ENCODE measurements around the gene OXTR. TPM values are rescaled to one million over a fixed set of nuclear protein-coding genes. Genes with fewer than 3 reads are reported as not detected.

Gene OXTR
- total RNA-seq, 1 experiment from 2014 or later, result 4.6 TPM

GRCh38 chr3:8730656-8731055 is 38.8 kb downstream of the OXTR start:
- intact Hi-C loops (cut with micrococcal nuclease; ENCODE audit: unreplicated experiment), result no loop called here
- Histone ChIP-seq H3K36me3 (ENCODE audit: control insufficient read depth, insufficient read depth, low read length) (no peaks in the 10 kb centered on the region), H3K27me3 (replicated peaks; ENCODE audit: control insufficient read depth, insufficient read depth, low read length) (no peaks in the 10 kb centered on the region), H3K9me3 (no peaks in the 10 kb centered on the region), H3K4me3 (ENCODE audit: low read depth, low read length) (no peak overlapping the region), H3K4me1 (no peaks in the 10 kb centered on the region)
- H3K4me3 Mint-ChIP-seq (ENCODE audit: unreplicated experiment), result no peak overlapping the region
- H3K9me3 Mint-ChIP-seq (ENCODE audit: unreplicated experiment), result no peaks in the 10 kb centered on the region
- H3K27ac Mint-ChIP-seq (ENCODE audit: unreplicated experiment), result no peak overlapping the region
- no peaks in the 10 kb centered on the region for H3K27me3 Mint-ChIP-seq (ENCODE audit: insufficient read depth, unreplicated experiment)
- BruUV-seq (replicated peaks), result no TSS peak
- H3K36me3 Mint-ChIP-seq (ENCODE audit: insufficient read depth, unreplicated experiment), result no peaks in the 10 kb centered on the region
- TF ChIP-seq CTCF (IDR thresholded peaks at IDR 0.05; ENCODE audit: insufficient read depth in 1 of 2, low read depth in 1 of 2, low read length in 1 of 2, severe bottlenecking in 1 of 2, unreplicated experiment in 1 of 2), result no peak
- H3K4me1 Mint-ChIP-seq (ENCODE audit: low read depth, unreplicated experiment), result no peaks in the 10 kb centered on the region
- CTCF ChIA-PET, result interaction anchor here (0.6 kb wide), 1 partner anchor 110 kb away, joined by 4 read pairs; no protein-coding TSS in a partner anchor
- DNase-seq, result peak in 1 of 2 experiments; percentile 2
- POLR2A ChIA-PET, result no interaction called here

GRCh38 chr3:8729479-8729878 is 39.9 kb downstream of the OXTR start:
- Mint-ChIP-seq H3K36me3 (ENCODE audit: insufficient read depth, unreplicated experiment) (no peaks in the 10 kb centered on the region), H3K4me3 (ENCODE audit: unreplicated experiment) (no peak overlapping the region), H3K27me3 (ENCODE audit: insufficient read depth, unreplicated experiment) (no peaks in the 10 kb centered on the region), H3K4me1 (ENCODE audit: low read depth, unreplicated experiment) (no peaks in the 10 kb centered on the region), H3K9me3 (ENCODE audit: unreplicated experiment) (no peaks in the 10 kb centered on the region), H3K27ac (ENCODE audit: unreplicated experiment) (no peak overlapping the region)
- ChIA-PET CTCF (no interaction called here), POLR2A (no interaction called here)
- BruUV-seq (replicated peaks), result no TSS peak
- H3K9me3 ChIP-seq, result no peaks in the 10 kb centered on the region
- no peak for TF ChIP-seq CTCF (IDR thresholded peaks at IDR 0.05; ENCODE audit: insufficient read depth in 1 of 2, low read depth in 1 of 2, low read length in 1 of 2, severe bottlenecking in 1 of 2, unreplicated experiment in 1 of 2)
- no peaks in the 10 kb centered on the region for H3K36me3 ChIP-seq (ENCODE audit: control insufficient read depth, insufficient read depth, low read length)
- intact Hi-C loops (cut with micrococcal nuclease; ENCODE audit: unreplicated experiment), result no loop called here
- H3K4me3 ChIP-seq (ENCODE audit: low read depth, low read length), result no peak overlapping the region
- no peaks in the 10 kb centered on the region for H3K27me3 ChIP-seq (replicated peaks; ENCODE audit: control insufficient read depth, insufficient read depth, low read length)
- DNase-seq, result no peak
- no peaks in the 10 kb centered on the region for H3K4me1 ChIP-seq

- Histone ChIP-seq H3K36me3 (ENCODE audit: control insufficient read depth, insufficient read depth, low read length) (no peaks in the 10 kb centered on the region), H3K4me3 (ENCODE audit: low read depth, low read length) (no peak overlapping the region), H3K4me1 (no peaks in the 10 kb centered on the region), H3K27me3 (replicated peaks; ENCODE audit: control insufficient read depth, insufficient read depth, low read length) (no peaks in the 10 kb centered on the region), H3K9me3 (no peaks in the 10 kb centered on the region)
- no TSS peak for BruUV-seq (replicated peaks)
- no peaks in the 10 kb centered on the region for H3K4me1 Mint-ChIP-seq (ENCODE audit: low read depth, unreplicated experiment)
- CTCF ChIA-PET, result no interaction called here
- intact Hi-C loops (cut with micrococcal nuclease; ENCODE audit: unreplicated experiment), result no loop called here
- no peak for TF ChIP-seq CTCF (IDR thresholded peaks at IDR 0.05; ENCODE audit: insufficient read depth in 1 of 2, low read depth in 1 of 2, low read length in 1 of 2, severe bottlenecking in 1 of 2, unreplicated experiment in 1 of 2)
- no peak overlapping the region for H3K27ac Mint-ChIP-seq (ENCODE audit: unreplicated experiment)
- H3K27me3 Mint-ChIP-seq (ENCODE audit: insufficient read depth, unreplicated experiment), result no peaks in the 10 kb centered on the region
- DNase-seq, result peak in 1 of 2 experiments; percentile 5
- H3K4me3 Mint-ChIP-seq (ENCODE audit: unreplicated experiment), result no peak overlapping the region
- no peaks in the 10 kb centered on the region for H3K36me3 Mint-ChIP-seq (ENCODE audit: insufficient read depth, unreplicated experiment)
- POLR2A ChIA-PET, result no interaction called here
- H3K9me3 Mint-ChIP-seq (ENCODE audit: unreplicated experiment), result no peaks in the 10 kb centered on the region
These were observed 41.6 kb downstream of the OXTR start for GRCh38 chr3:8727605-8728512.
